Loucy (cell line): ENCODE data around the gene KLRG1.

Experiments
- CTCF ChIP-seq: fragments of 200-600 bp; sonication (generic); conservative IDR thresholded peaks from 2 replicates; pipeline ENCODE4 v1.5.1; 2014; ENCODE audit warnings: mild to moderate bottlenecking, antibody characterized with exemption, low read length
- EZH2phosphoT487 ChIP-seq: fragments of 200-600 bp; IDR thresholded peaks from 2 replicates; pipeline ENCODE4 v1.6.1; 2018; ENCODE audit warnings: antibody characterized with exemption, mild to moderate bottlenecking, moderate library complexity, borderline replicate concordance

DNA sequence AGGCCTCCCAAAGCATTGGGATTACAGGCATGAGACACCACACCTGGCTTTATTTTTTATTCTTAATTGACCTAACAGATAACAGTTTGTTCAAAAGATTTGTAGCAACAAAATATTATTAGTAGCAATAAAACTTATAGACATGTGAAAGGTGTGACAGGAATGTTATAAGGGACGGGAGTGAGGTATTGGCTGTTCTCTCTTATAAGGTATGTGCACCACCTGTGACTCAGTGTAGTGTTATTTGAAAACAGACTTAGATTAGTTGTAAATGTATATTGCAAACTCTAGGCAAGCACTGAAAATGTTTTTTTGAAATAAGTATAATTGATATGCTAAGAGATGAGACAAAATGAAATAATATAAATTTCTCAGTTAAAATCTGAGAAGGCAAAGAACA, 57.8 kb downstream of the KLRG1 start:
- no peak for TF ChIP-seq CTCF
- TF ChIP-seq EZH2phosphoT487: no peak
